Erythroblast (primary cell): ENCODE measurements around the gene ADRA2A.

Source experiments
- GATA1 ChIP-seq: IDR thresholded peaks from 2 replicates; pipeline ENCODE4 v1.6.1; 2011; ENCODE audit warnings: low read depth, mild to moderate bottlenecking, control low read depth, low read length, moderate library complexity
- POLR2A ChIP-seq: IDR thresholded peaks from 2 replicates; pipeline ENCODE4 v1.6.1; 2011; ENCODE audit warnings: mild to moderate bottlenecking, low read length

DNA sequence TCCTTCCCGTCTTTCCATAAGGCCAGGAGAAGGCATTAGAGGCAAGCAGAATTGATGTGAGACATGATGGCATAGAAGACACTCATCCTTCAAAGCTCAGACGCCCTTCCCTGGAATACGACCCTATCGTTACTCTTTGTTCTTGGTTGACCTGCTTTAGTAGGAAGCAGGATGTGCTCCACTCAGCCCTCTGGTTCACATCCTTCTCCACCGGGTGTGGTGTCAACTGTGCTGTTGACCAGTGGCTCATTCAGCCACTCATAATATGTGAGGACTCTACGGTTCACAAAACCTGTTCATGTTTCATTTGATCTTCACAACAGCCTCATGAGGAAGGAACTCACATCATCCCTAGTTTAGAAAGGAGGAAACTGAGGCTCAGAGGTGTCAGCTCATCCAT is 47.1 kb downstream of the ADRA2A start:
- TF ChIP-seq POLR2A: no peak
- TF ChIP-seq GATA1: no peak
